SIG-M5 (cell line): ENCODE data around the gene C2CD2.

ENCODE experiments used
- DNase-seq: peaks from one replicate; lab custom pipeline; 2025; lab: John Stamatoyannopoulos, UW

Gene C2CD2

GRCh38 chr21:41914358-41914757, 39.5 kb downstream of the C2CD2 start:
- no peak for DNase-seq

GRCh38 chr21:41913230-41913629, 40.6 kb downstream of the C2CD2 start:
- no peak for DNase-seq

GRCh38 chr21:41908829-41909228, 45.0 kb downstream of the C2CD2 start:
- no peak for DNase-seq

- no peak for DNase-seq
These were observed 46.1 kb downstream of the C2CD2 start for GRCh38 chr21:41907496-41908258.

- no peak for DNase-seq
These were observed 47.0 kb downstream of the C2CD2 start for GRCh38 chr21:41906770-41907169.

- DNase-seq, result no peak
These were observed 50.1 kb downstream of the C2CD2 start for GRCh38 chr21:41903559-41904351.

- DNase-seq, result no peak
These were observed 50.9 kb downstream of the C2CD2 start for GRCh38 chr21:41902946-41903345.

- DNase-seq, result no peak
These were observed 52.0 kb downstream of the C2CD2 start for GRCh38 chr21:41901782-41902181.

GRCh38 chr21:41901099-41901498, 52.7 kb downstream of the C2CD2 start:
- no peak for DNase-seq

GRCh38 chr21:41900401-41900800, 53.4 kb downstream of the C2CD2 start:
- DNase-seq, result no peak

GRCh38 chr21:41899426-41900202, 54.2 kb downstream of the C2CD2 start:
- DNase-seq, result no peak

GRCh38 chr21:41898998-41899397, 54.8 kb downstream of the C2CD2 start:
- no peak for DNase-seq

GRCh38 chr21:41897700-41898099, 56.1 kb downstream of the C2CD2 start:
- DNase-seq, result no peak

- no peak for DNase-seq
These were observed 56.7 kb downstream of the C2CD2 start for GRCh38 chr21:41897047-41897669.

GRCh38 chr21:41895643-41896493, 58.0 kb downstream of the C2CD2 start:
- DNase-seq, result no peak

- no peak for DNase-seq
These were observed 58.8 kb downstream of the C2CD2 start for GRCh38 chr21:41894922-41895557.

GRCh38 chr21:41894511-41894910, 59.3 kb downstream of the C2CD2 start:
- DNase-seq, result no peak

- DNase-seq, result no peak
These were observed 61.1 kb downstream of the C2CD2 start for GRCh38 chr21:41892726-41893125.

- DNase-seq, result no peak
These were observed 62.7 kb downstream of the C2CD2 start for GRCh38 chr21:41891132-41891531.

GRCh38 chr21:41890355-41890754, 63.5 kb downstream of the C2CD2 start:
- DNase-seq, result no peak
